Measurements from ENCODE around the gene GCSH. TPM values are rescaled to one million over a fixed set of nuclear protein-coding genes. Genes with fewer than 3 reads are reported as not detected.

Gene GCSH
- total RNA-seq, 4 donors from 2014 or later = 12.6 to 20.8 (median 16.6) TPM

GRCh38 chr16:81060576-81061306, 35.5 kb downstream of the GCSH start:
- no peak for DNase-seq (ENCODE audit: extremely low spot score)
- Histone ChIP-seq H3K4me3 (no peak overlapping the region), H3K36me3 (no peaks in the 10 kb centered on the region), H3K9me3 (no peaks in the 10 kb centered on the region), H3K4me1 (no peaks in the 10 kb centered on the region), H3K27ac (replicated peaks in 1 of 4) (no peak overlapping the region), H3K27me3 (no peaks in the 10 kb centered on the region)
- WGBS = 89% methylated on average over 14 of the region's 14 CpGs
- intact Hi-C loops (cut with DNase I) = no loop called here
- TF ChIP-seq POLR2AphosphoS5 (IDR thresholded peaks at IDR 0.05) (no peak), EP300 (IDR thresholded peaks at IDR 0.05) (no peak), POLR2A (IDR thresholded peaks at IDR 0.05; ENCODE audit: low read depth) (no peak), CTCF (IDR thresholded peaks at IDR 0.05) (no peak)

GRCh38 chr16:81053761-81054160, 42.4 kb downstream of the GCSH start:
- intact Hi-C loops (cut with DNase I) = no loop called here
- no peak overlapping the region for H3K27ac ChIP-seq (replicated peaks in 1 of 4)
- DNase-seq (ENCODE audit: extremely low spot score) = no peak
- H3K4me3 ChIP-seq = no peak overlapping the region
- no peaks in the 10 kb centered on the region for H3K36me3 ChIP-seq
- peaks cover 0 to 10% (median 0%) of the 10 kb centered on the region in 4 donors for H3K9me3 ChIP-seq
- H3K4me1 ChIP-seq = no peaks in the 10 kb centered on the region
- WGBS = 84% methylated on average over 11 of the region's 11 CpGs
- TF ChIP-seq CTCF (IDR thresholded peaks at IDR 0.05) (no peak), POLR2A (IDR thresholded peaks at IDR 0.05; ENCODE audit: low read depth) (no peak), EP300 (IDR thresholded peaks at IDR 0.05) (no peak), POLR2AphosphoS5 (IDR thresholded peaks at IDR 0.05) (no peak)
- no peaks in the 10 kb centered on the region for H3K27me3 ChIP-seq

- peaks cover 11 to 24% (median 17%) of the 10 kb centered on the region in 4 donors for H3K4me1 ChIP-seq
- intact Hi-C loops (cut with DNase I) = no loop called here
- H3K9me3 ChIP-seq = no peaks in the 10 kb centered on the region
- no peak overlapping the region for H3K4me3 ChIP-seq
- DNase-seq (ENCODE audit: extremely low spot score) = no peak
- no peak overlapping the region for H3K27ac ChIP-seq (replicated peaks in 1 of 4)
- peaks cover 36 to 61% (median 49%) of the 10 kb centered on the region in 4 donors for H3K36me3 ChIP-seq
- no peaks in the 10 kb centered on the region for H3K27me3 ChIP-seq
- no peak for TF ChIP-seq POLR2AphosphoS5 (IDR thresholded peaks at IDR 0.05)
- no peak for TF ChIP-seq CTCF (IDR thresholded peaks at IDR 0.05)
- no peak for TF ChIP-seq EP300 (IDR thresholded peaks at IDR 0.05)
- no peak for TF ChIP-seq POLR2A (IDR thresholded peaks at IDR 0.05; ENCODE audit: low read depth)
- 94% methylated on average over 2 of the region's 2 CpGs for WGBS
These were observed 53.4 kb downstream of the GCSH start for GRCh38 chr16:81042821-81043220.

GRCh38 chr16:81041696-81042095, 54.5 kb downstream of the GCSH start:
- Histone ChIP-seq H3K36me3 (peaks cover 36 to 61% (median 49%) of the 10 kb centered on the region in 4 donors), H3K4me3 (no peak overlapping the region), H3K27me3 (no peaks in the 10 kb centered on the region), H3K27ac (replicated peaks in 1 of 4) (no peak overlapping the region), H3K9me3 (no peaks in the 10 kb centered on the region), H3K4me1 (peaks cover 22 to 35% (median 28%) of the 10 kb centered on the region in 4 donors)
- no peak for TF ChIP-seq POLR2A (IDR thresholded peaks at IDR 0.05; ENCODE audit: low read depth)
- WGBS = 92% methylated on average over 4 of the region's 4 CpGs
- intact Hi-C loops (cut with DNase I) = no loop called here
- DNase-seq (ENCODE audit: extremely low spot score) = no peak

GRCh38 chr16:81040842-81041241, 55.4 kb downstream of the GCSH start:
- intact Hi-C loops (cut with DNase I) = no loop called here
- no peak for DNase-seq (ENCODE audit: extremely low spot score)
- Histone ChIP-seq H3K36me3 (peaks cover 36 to 56% (median 47%) of the 10 kb centered on the region in 4 donors), H3K4me1 (peaks cover 25 to 41% (median 31%) of the 10 kb centered on the region in 4 donors), H3K27ac (replicated peaks in 1 of 4) (no peak overlapping the region), H3K9me3 (no peaks in the 10 kb centered on the region), H3K27me3 (no peaks in the 10 kb centered on the region), H3K4me3 (no peak overlapping the region)
- TF ChIP-seq POLR2A (IDR thresholded peaks at IDR 0.05; ENCODE audit: low read depth) (no peak), POLR2AphosphoS5 (IDR thresholded peaks at IDR 0.05) (no peak), CTCF (IDR thresholded peaks at IDR 0.05) (no peak), EP300 (IDR thresholded peaks at IDR 0.05) (no peak)
- 90% methylated on average over 5 of the region's 5 CpGs for WGBS

All from esophagus muscularis mucosa (tissue), 4 donors.